ENCODE measurements around the gene UBE2J2. TPM values are rescaled to one million over a fixed set of nuclear protein-coding genes. Genes with fewer than 3 reads are reported as not detected.

UBE2J2 gene
- total RNA-seq, 1 donor from 2014 or later: 32.9 TPM

DNA sequence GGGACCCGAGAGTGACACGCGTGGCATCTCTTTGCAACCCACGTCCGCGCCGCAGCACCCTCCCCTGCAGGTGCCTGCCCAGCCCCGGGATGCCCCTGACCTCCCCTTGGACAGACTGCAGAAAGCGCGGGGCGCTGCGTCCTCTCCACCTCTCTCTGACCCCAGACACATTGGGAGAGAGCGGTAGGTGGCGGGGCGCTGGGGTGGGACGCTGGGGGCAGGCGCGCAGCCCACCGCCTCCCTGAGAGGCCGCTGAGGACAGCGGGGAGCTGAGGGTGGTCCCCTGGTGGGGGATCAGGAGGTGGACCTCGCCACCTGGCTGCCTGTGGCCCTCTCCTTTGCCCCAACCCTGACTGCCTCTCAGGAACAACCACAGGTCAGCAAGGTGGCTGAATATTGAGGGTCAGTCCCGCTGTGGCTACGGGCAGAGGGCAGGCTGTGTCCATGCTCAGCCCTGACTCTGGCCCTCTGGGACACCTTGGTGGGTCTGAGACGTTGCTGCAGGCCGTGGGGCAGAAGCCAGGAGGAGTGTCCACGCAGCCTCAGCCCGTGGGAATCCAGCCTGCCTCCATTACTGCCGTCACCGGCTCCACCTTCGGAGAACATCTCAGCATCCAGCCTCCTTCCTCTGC lies 761 bp upstream of the UBE2J2 start:
- peaks cover 2% of the 10 kb centered on the region for H3K9me3 Mint-ChIP-seq
- peak overlapping the region; percentile 44 for H3K9ac ChIP-seq
- H3K27me3 ChIP-seq: no peaks in the 10 kb centered on the region
- H3K36me3 Mint-ChIP-seq: peaks cover 13% of the 10 kb centered on the region
- peaks cover 12% of the 10 kb centered on the region for H3K4me1 ChIP-seq
- DNase-seq (ENCODE audit: low spot score): no peak
- peaks cover 39% of the 10 kb centered on the region for H4K20me1 ChIP-seq (ENCODE audit: low read depth)
- no peak overlapping the region for H2AFZ ChIP-seq (replicated peaks)
- H3K27ac Mint-ChIP-seq: no peak overlapping the region
- H3F3A ChIP-seq (ENCODE audit: low read depth): no peaks in the 10 kb centered on the region
- H3K4me3 Mint-ChIP-seq: peak overlapping the region; percentile 82
- H3K79me2 ChIP-seq (ENCODE audit: low read depth): peaks cover 42% of the 10 kb centered on the region
- H3K9me3 ChIP-seq (ENCODE audit: low read depth): no peaks in the 10 kb centered on the region
- peaks cover 30% of the 10 kb centered on the region for H3K4me1 Mint-ChIP-seq
- H3K27ac ChIP-seq: no peak overlapping the region
- H3K4me3 ChIP-seq: peak overlapping the region; percentile 100
- peaks cover 4% of the 10 kb centered on the region for H3K27me3 Mint-ChIP-seq (ENCODE audit: insufficient read depth, low read depth)
- no peaks in the 10 kb centered on the region for H3K36me3 ChIP-seq
- TF ChIP-seq EZH2 (IDR thresholded peaks at IDR 0.05): no peak
- TF ChIP-seq, protein P1, sequence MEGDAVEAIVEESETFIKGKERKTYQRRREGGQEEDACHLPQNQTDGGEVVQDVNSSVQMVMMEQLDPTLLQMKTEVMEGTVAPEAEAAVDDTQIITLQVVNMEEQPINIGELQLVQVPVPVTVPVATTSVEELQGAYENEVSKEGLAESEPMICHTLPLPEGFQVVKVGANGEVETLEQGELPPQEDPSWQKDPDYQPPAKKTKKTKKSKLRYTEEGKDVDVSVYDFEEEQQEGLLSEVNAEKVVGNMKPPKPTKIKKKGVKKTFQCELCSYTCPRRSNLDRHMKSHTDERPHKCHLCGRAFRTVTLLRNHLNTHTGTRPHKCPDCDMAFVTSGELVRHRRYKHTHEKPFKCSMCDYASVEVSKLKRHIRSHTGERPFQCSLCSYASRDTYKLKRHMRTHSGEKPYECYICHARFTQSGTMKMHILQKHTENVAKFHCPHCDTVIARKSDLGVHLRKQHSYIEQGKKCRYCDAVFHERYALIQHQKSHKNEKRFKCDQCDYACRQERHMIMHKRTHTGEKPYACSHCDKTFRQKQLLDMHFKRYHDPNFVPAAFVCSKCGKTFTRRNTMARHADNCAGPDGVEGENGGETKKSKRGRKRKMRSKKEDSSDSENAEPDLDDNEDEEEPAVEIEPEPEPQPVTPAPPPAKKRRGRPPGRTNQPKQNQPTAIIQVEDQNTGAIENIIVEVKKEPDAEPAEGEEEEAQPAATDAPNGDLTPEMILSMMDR (IDR thresholded peaks at IDR 0.05): no peak
- no peak for TF ChIP-seq EZH2phosphoT487 (IDR thresholded peaks at IDR 0.05)
- H3K4me2 ChIP-seq: peak overlapping the region; percentile 98

DNA sequence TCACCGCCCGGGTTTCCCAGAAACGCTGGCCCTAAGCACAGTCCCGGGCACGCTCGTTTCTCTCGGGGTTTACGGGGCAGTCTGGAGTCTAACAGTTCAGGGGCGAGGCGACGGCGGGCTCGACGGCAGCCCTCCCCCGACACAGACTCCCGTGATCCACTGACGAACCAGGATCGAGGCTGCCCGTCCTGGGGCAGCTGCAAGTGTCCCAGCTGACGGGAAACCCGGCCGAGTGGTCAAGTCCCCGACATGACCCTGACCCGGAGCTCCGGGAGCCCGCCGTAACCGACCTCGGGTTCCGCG lies 494 bp downstream of the UBE2J2 start:
- Histone ChIP-seq H3K36me3 (no peaks in the 10 kb centered on the region), H3K9ac (peak overlapping the region; percentile 96), H3K4me2 (peak overlapping the region; percentile 97), H3K4me1 (peaks cover 12% of the 10 kb centered on the region), H2AFZ (replicated peaks) (no peak overlapping the region), H3K79me2 (ENCODE audit: low read depth) (peaks cover 52% of the 10 kb centered on the region), H3F3A (ENCODE audit: low read depth) (no peaks in the 10 kb centered on the region), H4K20me1 (ENCODE audit: low read depth) (peaks cover 47% of the 10 kb centered on the region), H3K27ac (peak overlapping the region; percentile 64), H3K4me3 (peak overlapping the region; percentile 100), H3K9me3 (ENCODE audit: low read depth) (no peaks in the 10 kb centered on the region), H3K27me3 (no peaks in the 10 kb centered on the region)
- TF ChIP-seq EZH2 (IDR thresholded peaks at IDR 0.05): no peak
- TF ChIP-seq EZH2phosphoT487 (IDR thresholded peaks at IDR 0.05): no peak
- TF ChIP-seq, protein P1 (IDR thresholded peaks at IDR 0.05): no peak
- H3K27ac Mint-ChIP-seq: no peak overlapping the region
- H3K9me3 Mint-ChIP-seq: peaks cover 2% of the 10 kb centered on the region
- peaks cover 30% of the 10 kb centered on the region for H3K4me1 Mint-ChIP-seq
- peaks cover 4% of the 10 kb centered on the region for H3K27me3 Mint-ChIP-seq (ENCODE audit: insufficient read depth, low read depth)
- peak overlapping the region; percentile 91 for H3K4me3 Mint-ChIP-seq
- H3K36me3 Mint-ChIP-seq: peaks cover 13% of the 10 kb centered on the region
- no peak for DNase-seq (ENCODE audit: low spot score)

DNA sequence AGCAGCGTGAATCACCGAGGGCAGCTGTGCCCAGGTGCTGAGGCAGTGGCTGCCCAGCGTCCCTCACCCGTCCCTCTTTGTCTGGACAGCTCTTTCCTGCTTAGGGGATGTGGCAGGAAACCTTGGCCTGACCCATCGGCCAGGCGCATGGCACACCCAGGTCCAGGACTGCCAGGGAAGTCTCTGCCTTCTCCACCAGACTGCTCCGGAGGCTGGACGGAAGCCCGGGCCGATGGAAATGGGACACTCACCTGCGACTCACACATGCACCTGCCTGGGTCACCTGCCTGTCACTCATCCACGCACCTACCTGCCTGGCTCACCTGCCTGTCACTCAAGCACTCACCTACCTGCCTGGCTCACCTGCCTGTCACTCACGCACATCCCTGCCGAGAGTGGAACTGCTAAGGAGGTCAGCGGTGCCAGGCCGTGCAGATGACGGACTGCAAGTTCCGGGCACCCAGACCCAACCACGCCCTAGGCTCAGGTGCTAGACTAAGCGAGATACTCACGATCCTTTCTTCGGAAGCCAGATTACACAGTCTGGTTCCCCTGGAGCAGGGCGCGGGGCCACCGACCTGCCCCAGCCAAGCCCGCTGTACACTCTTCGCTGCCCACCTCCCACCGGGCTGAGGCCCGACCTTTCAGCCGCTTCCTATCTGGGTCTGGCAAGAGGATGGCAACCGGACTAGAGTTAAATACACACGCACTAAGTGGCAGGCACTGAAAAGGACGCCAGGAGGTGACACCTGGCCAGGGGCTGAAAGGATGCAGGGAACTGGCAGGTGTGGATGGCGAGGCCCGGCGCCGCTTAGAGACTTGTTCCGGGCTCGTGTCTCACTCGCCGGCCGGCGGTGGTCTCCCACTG lies 1.1 kb downstream of the UBE2J2 start:
- H2AFZ ChIP-seq (replicated peaks): no peak overlapping the region
- peak overlapping the region; percentile 100 for H3K4me3 ChIP-seq
- peaks cover 12% of the 10 kb centered on the region for H3K4me1 ChIP-seq
- Mint-ChIP-seq H3K36me3 (peaks cover 13% of the 10 kb centered on the region), H3K9me3 (peaks cover 2% of the 10 kb centered on the region), H3K4me3 (peak overlapping the region; percentile 91), H3K27me3 (ENCODE audit: insufficient read depth, low read depth) (peaks cover 4% of the 10 kb centered on the region), H3K27ac (peak overlapping the region; percentile 79), H3K4me1 (peaks cover 30% of the 10 kb centered on the region)
- DNase-seq (ENCODE audit: low spot score): no peak
- H3K79me2 ChIP-seq (ENCODE audit: low read depth): peaks cover 54% of the 10 kb centered on the region
- no peak overlapping the region for H3K27ac ChIP-seq
- H3K36me3 ChIP-seq: no peaks in the 10 kb centered on the region
- peak overlapping the region; percentile 96 for H3K9ac ChIP-seq
- H3F3A ChIP-seq (ENCODE audit: low read depth): no peaks in the 10 kb centered on the region
- no peak for TF ChIP-seq EZH2phosphoT487 (IDR thresholded peaks at IDR 0.05)
- H4K20me1 ChIP-seq (ENCODE audit: low read depth): peaks cover 53% of the 10 kb centered on the region
- no peaks in the 10 kb centered on the region for H3K9me3 ChIP-seq (ENCODE audit: low read depth)
- H3K4me2 ChIP-seq: peak overlapping the region; percentile 97
- no peaks in the 10 kb centered on the region for H3K27me3 ChIP-seq
